ENCODE results near the gene CXCR2. TPM values are rescaled to one million over a fixed set of nuclear protein-coding genes. Genes with fewer than 3 reads are reported as not detected.
"Not testable (repeated sequence)": the region's sequence is repeated elsewhere in the genome, so short reads cannot be mapped to it uniquely, and the experiment has no call there.

CXCR2 gene
- total RNA-seq, 1 donor from 2014 or later, result 9.0 TPM

GRCh38 chr2:218095853-218096252, 30.0 kb upstream of the CXCR2 start:
- no peak for DNase-seq
- no peak for ATAC-seq
- TF ChIP-seq CTCF (IDR thresholded peaks at IDR 0.05), result no peak
- Histone ChIP-seq H3K9me3 (no peaks in the 10 kb centered on the region), H3K27ac (no peak overlapping the region), H3K4me1 (no peaks in the 10 kb centered on the region), H3K27me3 (no peaks in the 10 kb centered on the region), H3K36me3 (no peaks in the 10 kb centered on the region), H3K4me3 (no peak overlapping the region)
- intact Hi-C loops (cut with DNase I), result no loop called here

- DNase-seq, result no peak
- no peak for ATAC-seq
- no peak overlapping the region for H3K27ac ChIP-seq
- H3K36me3 ChIP-seq, result no peaks in the 10 kb centered on the region
- intact Hi-C loops (cut with DNase I), result no loop called here
- no peak overlapping the region for H3K4me3 ChIP-seq
- TF ChIP-seq CTCF (IDR thresholded peaks at IDR 0.05), result no peak
- no peaks in the 10 kb centered on the region for H3K4me1 ChIP-seq
- H3K9me3 ChIP-seq, result no peaks in the 10 kb centered on the region
- no peaks in the 10 kb centered on the region for H3K27me3 ChIP-seq
These were observed 27.9 kb upstream of the CXCR2 start for GRCh38 chr2:218097975-218098374.

DNA sequence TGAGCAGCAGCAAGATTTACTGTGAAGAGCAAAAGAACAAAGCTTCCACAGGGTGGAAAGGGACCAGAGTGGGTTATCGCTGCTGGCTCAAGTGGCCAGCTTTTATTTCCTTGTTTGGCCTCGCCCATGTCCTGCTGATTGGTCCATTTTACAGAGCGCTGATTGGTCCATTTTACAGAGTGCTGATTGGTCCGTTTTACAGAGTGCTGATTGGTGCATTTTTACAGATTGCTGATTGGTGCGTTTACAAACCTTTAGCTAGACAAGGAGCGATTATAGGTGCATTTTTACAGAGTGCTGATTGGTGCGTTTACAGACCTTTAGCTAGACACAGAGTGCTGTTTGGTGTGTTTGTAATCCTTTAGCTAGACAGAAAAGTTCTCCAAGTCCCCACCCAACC, 17.0 kb upstream of the CXCR2 start:
- H3K9me3 ChIP-seq; H3K4me3 ChIP-seq; ATAC-seq; intact Hi-C loops (cut with DNase I); H3K27ac ChIP-seq; H3K27me3 ChIP-seq; H3K36me3 ChIP-seq; H3K4me1 ChIP-seq; DNase-seq: not testable (repeated sequence)

DNA sequence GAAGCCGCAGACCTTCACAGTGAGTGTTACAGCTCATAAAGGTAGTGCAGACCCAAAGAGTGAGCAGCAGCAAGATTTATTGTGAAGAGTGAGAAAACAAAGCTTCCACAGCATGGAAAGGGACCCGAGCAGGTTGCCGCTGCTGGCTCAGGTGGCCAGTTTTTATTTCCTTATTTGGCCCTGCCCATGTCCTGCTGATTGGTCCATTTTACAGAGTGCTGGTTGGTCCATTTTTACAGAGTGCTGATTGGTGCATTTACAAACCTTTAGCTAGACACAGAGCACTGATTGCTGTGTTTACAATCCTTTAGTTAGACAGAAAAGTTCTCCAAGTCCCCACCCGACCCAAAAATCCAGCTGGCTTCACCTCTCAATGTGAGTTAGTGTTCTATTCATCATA, 4.0 kb upstream of the CXCR2 start:
- H3K27ac ChIP-seq; ATAC-seq; H3K27me3 ChIP-seq; H3K9me3 ChIP-seq; intact Hi-C loops (cut with DNase I); H3K4me3 ChIP-seq; DNase-seq; H3K36me3 ChIP-seq: not testable (repeated sequence)
- peaks cover 11% of the 10 kb centered on the region for H3K4me1 ChIP-seq

- ATAC-seq; H3K27me3 ChIP-seq; H3K27ac ChIP-seq; intact Hi-C loops (cut with DNase I); DNase-seq; H3K36me3 ChIP-seq; H3K4me3 ChIP-seq; H3K9me3 ChIP-seq: not testable (repeated sequence)
- peaks cover 15% of the 10 kb centered on the region for H3K4me1 ChIP-seq
These were observed 3.5 kb upstream of the CXCR2 start for GRCh38 chr2:218122286-218122685.

DNA sequence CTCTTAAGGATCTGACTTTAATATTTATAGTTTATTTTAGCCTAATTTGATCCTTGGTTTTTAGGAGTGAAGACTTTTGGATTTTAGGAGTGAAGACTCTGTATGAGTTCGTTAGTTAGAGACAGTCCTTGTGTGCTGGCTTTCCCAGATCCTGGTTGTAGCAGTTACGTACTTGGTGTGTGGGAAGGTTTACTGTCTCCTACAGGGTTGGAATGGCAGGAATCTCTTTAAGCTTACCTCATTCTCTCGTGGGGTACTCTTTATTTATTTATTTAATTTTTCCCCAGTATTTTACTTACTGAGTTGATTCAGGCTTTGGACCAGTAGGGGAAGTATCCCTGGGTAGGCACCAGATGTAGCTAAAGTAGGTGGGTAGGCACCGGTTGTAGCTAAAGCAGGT, 1.8 kb upstream of the CXCR2 start:
- no peaks in the 10 kb centered on the region for H3K36me3 ChIP-seq
- intact Hi-C loops (cut with DNase I), result no loop called here
- no peak overlapping the region for H3K27ac ChIP-seq
- no peaks in the 10 kb centered on the region for H3K9me3 ChIP-seq
- no peak for TF ChIP-seq CTCF (IDR thresholded peaks at IDR 0.05)
- H3K4me1 ChIP-seq, result peaks cover 15% of the 10 kb centered on the region
- H3K27me3 ChIP-seq, result no peaks in the 10 kb centered on the region
- no peak overlapping the region for H3K4me3 ChIP-seq
- DNase-seq (no peak), ATAC-seq (no peak)

DNA sequence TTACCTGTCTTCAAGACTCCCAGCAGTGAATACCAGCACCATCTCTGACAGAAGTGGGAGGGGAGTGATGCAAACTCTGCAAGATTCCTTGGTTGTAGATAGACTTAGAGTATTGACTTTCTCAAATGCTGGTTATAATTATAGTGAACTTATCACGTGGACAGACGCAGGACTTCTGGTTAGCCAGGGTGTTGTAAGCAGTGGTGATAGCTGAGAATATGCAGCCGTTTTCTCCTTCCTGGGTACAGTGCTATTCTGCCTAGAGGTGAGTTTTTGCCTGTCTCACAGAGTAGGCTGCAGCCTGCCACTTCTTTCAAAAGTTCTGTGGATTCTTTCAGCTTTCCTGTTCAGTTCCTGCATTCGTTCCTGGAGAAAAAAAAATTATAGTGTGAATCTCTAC, 733 bp upstream of the CXCR2 start:
- no peaks in the 10 kb centered on the region for H3K36me3 ChIP-seq
- H3K27ac ChIP-seq, result peak overlapping the region; percentile 66
- H3K27me3 ChIP-seq, result no peaks in the 10 kb centered on the region
- no peak for TF ChIP-seq CTCF (IDR thresholded peaks at IDR 0.05)
- no peak for DNase-seq
- H3K9me3 ChIP-seq, result no peaks in the 10 kb centered on the region
- peaks cover 15% of the 10 kb centered on the region for H3K4me1 ChIP-seq
- ATAC-seq, result peak; percentile 65
- intact Hi-C loops (cut with DNase I), result no loop called here
- no peak overlapping the region for H3K4me3 ChIP-seq
